Measurements from ENCODE around the gene NAT14.

NAT14 gene

DNA sequence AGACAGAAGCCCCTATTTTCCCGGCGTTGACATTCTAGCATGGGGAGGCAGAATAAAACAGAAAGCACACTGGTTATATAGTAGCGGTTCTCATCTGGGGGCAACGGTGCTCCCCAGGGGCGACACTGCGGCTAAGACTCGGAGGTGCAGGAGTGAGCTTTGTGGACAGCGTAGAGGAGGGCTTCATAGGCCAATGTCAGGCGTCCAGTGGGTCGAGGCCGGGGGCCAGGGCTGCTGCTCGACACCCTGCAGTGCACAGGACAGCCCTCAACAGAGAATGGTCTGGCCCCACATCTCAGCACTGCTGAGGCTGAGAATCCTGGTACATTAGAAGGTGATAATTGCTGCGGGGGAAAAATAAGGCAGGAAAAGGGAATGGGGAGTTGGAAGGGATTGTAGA lies 7.1 kb upstream of the NAT14 start:
- Histone ChIP-seq H3K27ac (no peak overlapping the region), H3K36me3 (peaks cover 1% of the 10 kb centered on the region; the same call in 1 of the 2 replicates), H3K9me3 (ENCODE audit: severe bottlenecking) (no peaks in the 10 kb centered on the region), H3K4me3 (ENCODE audit: low read depth, low read length) (no peak overlapping the region), H3K27me3 (ENCODE audit: insufficient read depth, low read depth, severe bottlenecking) (no peaks in the 10 kb centered on the region)
- DNase-seq: no peak
- TF ChIP-seq, protein P1, sequence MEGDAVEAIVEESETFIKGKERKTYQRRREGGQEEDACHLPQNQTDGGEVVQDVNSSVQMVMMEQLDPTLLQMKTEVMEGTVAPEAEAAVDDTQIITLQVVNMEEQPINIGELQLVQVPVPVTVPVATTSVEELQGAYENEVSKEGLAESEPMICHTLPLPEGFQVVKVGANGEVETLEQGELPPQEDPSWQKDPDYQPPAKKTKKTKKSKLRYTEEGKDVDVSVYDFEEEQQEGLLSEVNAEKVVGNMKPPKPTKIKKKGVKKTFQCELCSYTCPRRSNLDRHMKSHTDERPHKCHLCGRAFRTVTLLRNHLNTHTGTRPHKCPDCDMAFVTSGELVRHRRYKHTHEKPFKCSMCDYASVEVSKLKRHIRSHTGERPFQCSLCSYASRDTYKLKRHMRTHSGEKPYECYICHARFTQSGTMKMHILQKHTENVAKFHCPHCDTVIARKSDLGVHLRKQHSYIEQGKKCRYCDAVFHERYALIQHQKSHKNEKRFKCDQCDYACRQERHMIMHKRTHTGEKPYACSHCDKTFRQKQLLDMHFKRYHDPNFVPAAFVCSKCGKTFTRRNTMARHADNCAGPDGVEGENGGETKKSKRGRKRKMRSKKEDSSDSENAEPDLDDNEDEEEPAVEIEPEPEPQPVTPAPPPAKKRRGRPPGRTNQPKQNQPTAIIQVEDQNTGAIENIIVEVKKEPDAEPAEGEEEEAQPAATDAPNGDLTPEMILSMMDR (IDR thresholded peaks at IDR 0.05; ENCODE audit: low read depth, low read length): no peak

DNA sequence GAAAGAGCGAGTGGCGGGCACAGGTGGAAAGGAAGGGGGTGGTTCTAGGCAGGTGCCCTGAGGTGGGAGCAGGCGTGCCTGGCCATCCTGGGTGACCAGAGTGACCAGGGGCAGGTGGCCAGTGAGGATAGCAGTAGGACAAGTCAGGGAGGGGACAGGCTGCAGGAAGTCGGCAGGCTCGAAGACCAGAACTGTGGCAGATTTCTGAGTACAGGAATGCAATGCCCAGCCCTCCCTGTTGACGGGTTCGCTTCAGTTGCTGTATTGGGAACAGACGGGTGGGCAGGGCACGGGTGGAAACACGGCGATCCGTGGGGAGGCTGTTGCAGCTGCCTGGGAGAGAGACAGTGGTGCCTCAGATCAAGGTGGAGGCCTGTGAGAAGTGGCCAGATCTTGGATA lies 6.6 kb upstream of the NAT14 start:
- no peak overlapping the region for H3K4me3 ChIP-seq (ENCODE audit: low read depth, low read length)
- DNase-seq: no peak
- H3K36me3 ChIP-seq: peaks cover 6% of the 10 kb centered on the region; the same call in 1 of the 2 replicates
- H3K27ac ChIP-seq: no peak overlapping the region
- TF ChIP-seq, protein P1 (IDR thresholded peaks at IDR 0.05; ENCODE audit: low read depth, low read length): no peak
- H3K27me3 ChIP-seq (ENCODE audit: insufficient read depth, low read depth, severe bottlenecking): no peaks in the 10 kb centered on the region
- no peaks in the 10 kb centered on the region for H3K9me3 ChIP-seq (ENCODE audit: severe bottlenecking)

DNA sequence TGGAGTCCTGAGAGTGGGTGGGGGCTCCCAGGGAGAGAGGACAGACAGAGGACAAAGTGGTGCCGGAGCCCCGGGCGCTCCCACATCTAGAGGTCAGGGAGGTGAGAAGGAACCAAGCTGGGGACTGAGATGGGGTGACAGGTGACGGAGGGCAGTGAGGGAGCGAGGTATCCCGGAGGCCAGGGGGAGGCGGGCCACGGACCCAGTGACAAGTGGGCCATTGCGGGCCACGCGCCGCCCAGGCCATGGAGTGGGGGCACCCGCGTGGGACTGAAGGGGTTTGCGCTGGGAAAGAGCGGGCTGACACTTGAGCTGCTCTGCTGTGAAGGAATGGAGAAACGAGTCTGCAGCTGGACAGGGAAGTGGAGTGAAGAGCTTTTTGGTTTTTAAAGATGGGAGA lies 5.9 kb upstream of the NAT14 start:
- Histone ChIP-seq H3K4me3 (ENCODE audit: low read depth, low read length) (no peak overlapping the region), H3K36me3 (peaks cover 6% of the 10 kb centered on the region; the same call in 1 of the 2 replicates), H3K27ac (no peak overlapping the region), H3K27me3 (ENCODE audit: insufficient read depth, low read depth, severe bottlenecking) (no peaks in the 10 kb centered on the region), H3K9me3 (ENCODE audit: severe bottlenecking) (no peaks in the 10 kb centered on the region)
- TF ChIP-seq, protein P1 (IDR thresholded peaks at IDR 0.05; ENCODE audit: low read depth, low read length): no peak
- DNase-seq: no peak

DNA sequence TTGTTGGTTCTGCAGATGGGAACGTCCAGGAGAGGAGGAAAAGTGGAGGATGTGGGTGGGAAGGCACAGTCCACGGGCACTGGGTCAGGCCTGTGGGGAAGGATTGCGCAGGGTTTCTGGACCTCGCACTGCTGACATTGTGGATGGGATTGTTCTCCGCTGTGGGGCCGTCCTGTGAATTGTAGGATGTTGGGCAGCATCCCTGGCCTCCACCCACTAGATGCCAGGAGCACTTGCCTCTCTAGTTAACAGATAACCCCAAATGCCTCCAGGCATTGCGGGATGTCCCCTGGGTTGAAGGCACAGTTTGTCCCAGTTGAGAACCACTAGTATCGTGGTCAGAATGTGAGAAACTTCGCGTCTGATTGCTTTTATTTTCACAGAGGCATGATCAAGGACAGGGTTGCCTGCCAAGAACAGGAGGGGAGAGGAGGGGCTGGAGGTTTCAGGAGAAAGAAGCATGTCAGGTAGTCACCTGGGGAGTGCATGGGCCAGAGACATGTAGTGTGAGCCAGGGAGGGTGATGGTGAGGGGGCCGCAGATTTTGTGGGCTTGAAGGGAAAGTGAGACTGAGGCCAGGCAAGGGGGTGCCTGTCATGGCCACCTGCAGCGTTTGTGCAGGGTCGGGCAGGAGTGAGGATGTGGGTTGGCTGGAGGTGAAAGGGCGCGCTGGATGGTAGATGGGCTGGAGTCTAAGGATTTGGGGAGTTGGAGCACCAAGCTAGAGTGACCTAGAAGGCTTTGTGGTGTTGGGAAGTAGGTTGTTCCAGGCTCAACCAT lies 5.3 kb upstream of the NAT14 start:
- TF ChIP-seq, protein P1 (IDR thresholded peaks at IDR 0.05; ENCODE audit: low read depth, low read length): no peak
- Histone ChIP-seq H3K27me3 (ENCODE audit: insufficient read depth, low read depth, severe bottlenecking) (no peaks in the 10 kb centered on the region), H3K27ac (no peak overlapping the region), H3K9me3 (ENCODE audit: severe bottlenecking) (no peaks in the 10 kb centered on the region), H3K4me3 (ENCODE audit: low read depth, low read length) (no peak overlapping the region), H3K36me3 (peaks cover 6% of the 10 kb centered on the region; the same call in 1 of the 2 replicates)
- no peak for DNase-seq

DNA sequence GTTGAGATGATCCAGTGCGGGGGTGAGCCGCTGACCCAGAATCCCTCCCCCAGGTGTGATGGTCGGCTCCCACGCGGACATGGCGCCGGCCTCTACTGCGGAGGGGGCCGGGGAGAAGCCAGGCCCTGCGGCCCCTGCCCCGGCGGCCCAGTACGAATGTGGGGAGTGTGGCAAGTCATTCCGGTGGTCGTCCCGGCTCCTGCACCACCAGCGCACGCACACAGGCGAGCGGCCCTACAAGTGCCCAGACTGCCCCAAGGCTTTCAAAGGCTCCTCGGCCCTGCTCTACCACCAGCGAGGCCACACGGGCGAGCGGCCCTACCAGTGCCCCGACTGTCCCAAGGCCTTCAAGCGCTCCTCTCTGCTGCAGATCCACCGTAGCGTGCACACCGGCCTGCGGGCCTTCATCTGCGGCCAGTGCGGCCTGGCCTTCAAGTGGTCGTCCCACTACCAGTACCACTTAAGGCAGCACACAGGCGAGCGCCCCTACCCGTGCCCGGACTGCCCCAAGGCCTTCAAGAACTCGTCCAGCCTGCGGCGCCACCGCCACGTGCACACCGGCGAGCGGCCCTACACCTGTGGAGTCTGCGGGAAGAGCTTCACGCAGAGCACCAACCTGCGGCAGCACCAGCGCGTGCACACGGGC lies 3.7 kb upstream of the NAT14 start:
- H3K27ac ChIP-seq: peak overlapping the region; percentile 29; the same call in 1 of the 2 replicates
- no peak for DNase-seq
- no peak overlapping the region for H3K4me3 ChIP-seq (ENCODE audit: low read depth, low read length)
- no peaks in the 10 kb centered on the region for H3K27me3 ChIP-seq (ENCODE audit: insufficient read depth, low read depth, severe bottlenecking)
- TF ChIP-seq, protein P1 (IDR thresholded peaks at IDR 0.05; ENCODE audit: low read depth, low read length): no peak
- H3K36me3 ChIP-seq: peaks cover 10% of the 10 kb centered on the region
- H3K9me3 ChIP-seq (ENCODE audit: severe bottlenecking): no peaks in the 10 kb centered on the region

Measured in WERI-Rb-1 (cell line).